Heart left ventricle (tissue), 16 donors: Measurements from ENCODE around the gene BCL2. TPM values are rescaled to one million over a fixed set of nuclear protein-coding genes. Genes with fewer than 3 reads are reported as not detected.
A peak's percentile ranks its signal among the peaks of the same experiment; 100 is the strongest.

Experiments
- ATAC-seq, 4 donors: fragments of 200-7000 bp; cut with Tn5 transposase; one replicate each; pipeline ENCODE4 v1.9.1; 2020 to 2022; ENCODE audit warnings: moderate library complexity in 4 of 4, mild to moderate bottlenecking in 3 of 4, moderate number of reproducible peaks in 1 of 4
- DNase-seq, 5 donors: peaks; one replicate each; pipeline ENCODE4 v3.0.0-alpha.2; 2020
- H3K27ac ChIP-seq, 12 donors: fragments of 200-600 bp; sonication (generic) in 4 of 12; one replicate each; pipeline versions ENCODE4 v1.5.0 to v1.8.0; 2016 to 2022; ENCODE audit warnings: mild to moderate bottlenecking in 2 of 12
- H3K27me3 ChIP-seq, 9 donors: fragments of 200-600 bp; sonication (generic) in 2 of 9; one replicate each; pipeline versions ENCODE4 v1.5.1 to v1.8.0; 2016 to 2022; ENCODE audit warnings: mild to moderate bottlenecking in 3 of 9
- H3K36me3 ChIP-seq, 9 donors: fragments of 200-600 bp; sonication (generic) in 2 of 9; one replicate each; pipeline versions ENCODE4 v1.5.0 to v1.8.0; 2018 to 2022; ENCODE audit warnings: mild to moderate bottlenecking in 2 of 9
- H3K4me1 ChIP-seq, 12 donors: fragments of 200-600 bp; sonication (generic) in 4 of 12; one replicate each; pipeline versions ENCODE4 v1.5.0 to v1.8.0; 2016 to 2022; ENCODE audit warnings: mild to moderate bottlenecking in 3 of 12
- H3K4me3 ChIP-seq, 12 donors: fragments of 200-600 bp; sonication (generic) in 4 of 12; one replicate each; pipeline versions ENCODE4 v1.5.0 to v1.8.0; 2017 to 2022; ENCODE audit warnings: mild to moderate bottlenecking in 9 of 12, moderate library complexity in 4 of 12
- H3K9me3 ChIP-seq, 12 donors: fragments of 200-600 bp; sonication (generic) in 4 of 12; one replicate each; pipeline versions ENCODE4 v1.5.0 to v1.8.0; 2016 to 2022; ENCODE audit warnings: mild to moderate bottlenecking in 1 of 12
- CTCF ChIP-seq, 12 donors: fragments of 200-600 bp; sonication (generic) in 4 of 12; IDR thresholded peaks; one replicate each; pipeline versions ENCODE4 v1.5.0 to v1.8.0; 2018 to 2022; ENCODE audit warnings: antibody characterized with exemption in 12 of 12, mild to moderate bottlenecking in 5 of 12
- POLR2A ChIP-seq, 2 donors: fragments of 450-650 bp; IDR thresholded peaks; one replicate each; pipeline ENCODE4 v1.6.1; 2017; ENCODE audit warnings: antibody characterized with exemption in 2 of 2, mild to moderate bottlenecking in 2 of 2, moderate library complexity in 2 of 2
- WGBS, 4 donors: extraction: QIAGEN DNeasy Blood & Tissue Kit in 2 of 4; methylation state at CpG; one replicate each; pipeline versions ENCODE4 v1.1.5 to v1.1.7; 2013 to 2018; 5-methylcytosine and 5-hydroxymethylcytosine counted together
- intact Hi-C, 10 donors: fragments of 100-400 bp; cut with DNase I; formaldehyde crosslinking; loops; one replicate each; pipeline versions ENCODE4 v1.11.1 to v1.14.2; 2022
- polyA plus RNA-seq, 2 donors: library from polyadenylated mRNA; stranded (reverse); fragments of 200-250 nt; gene quantifications; one replicate each; pipeline ENCODE4 v1.2.3, GENCODE V29; 2013
- total RNA-seq, 9 donors: library from RNA; depleted of rRNA in 2 of 9; stranded (reverse); fragments of >200 nt in 2 of 9; fragmentation: NEBNext Ultra II Directional in 3 of 9; extraction: Animal tissue kit (Norgen Biotek cat#: 25700) in 3 of 9; gene quantifications; one replicate each; pipeline versions ENCODE4 v1.1.0 to v1.2.4, GENCODE V29; 2016 to 2023
- donor health status: ischemic (EF 13 %, LVEDD 7.1; RV severe dilation, severe dysfunction).
- donor health status: healthy with polysubstance abuse.
- donor health status: DM: no; HTN: yes; CAD: no.
- donor health status: DM: no; HTN: no; CAD: no.
- donor health status: ischemic (EF 25% LVEDD 6.9; RV normal size, moderate dysfunction).
- donor health status: ischemic (EF 25% LVEDD 5.7; RV mildly dilated, moderate dysfunction).
- donor health status: healthy.
- donor health status: DM: yes; HTN: yes; CAD: no.
- donor health status: ischemic (EF 35%, LVEDD 5.7; RV mildly dilated, moderate dysfunction).
- donor health status: nonischemic (EF 11% LVEDD 7.7; RV severe dilation, severe dysfunction).
- donor health status: DM: yes; HTN: yes; CAD: no.
- donor health status: PGD.
- donor health status: ischemic (EF 29% LVEDD 5.4; RV normal size, mild dysfunction).
- donor health status: nonischemic (EF 23%, LVEDD 6.1; RV moderate dilation, normal function).

BCL2 gene
- total and polyA plus RNA-seq, 11 donors: 2.9 to 24.2 (median 8.9) TPM

GRCh38 chr18:63249771-63250170 is 69.8 kb downstream of the BCL2 start:
- H3K36me3 ChIP-seq: no peaks in the 10 kb centered on the region
- peaks cover 0 to 38% (median 0%) of the 10 kb centered on the region in 12 donors for H3K4me1 ChIP-seq
- DNase-seq (no peak), ATAC-seq (peak in 2 of 4 donors; percentile 49 to 76)
- WGBS, 4 donors: 56 to 76% (median 75%) methylated on average over 7 of the region's 7 CpGs
- peak overlapping the region in 1 of 12 donors; percentile 3 for H3K4me3 ChIP-seq
- H3K27ac ChIP-seq: peak overlapping the region in 1 of 12 donors; percentile 59
- intact Hi-C loops: loop anchor here in 2 of 10 donors (10.0 kb wide), 2 partner anchors 65 to 115 kb away; partner anchors contain the start of gene BCL2 (in 1 of the 2)
- TF ChIP-seq POLR2A (IDR thresholded peaks at IDR 0.05) (no peak), CTCF (IDR thresholded peaks at IDR 0.05) (no peak)
- H3K9me3 ChIP-seq: no peaks in the 10 kb centered on the region
- no peaks in the 10 kb centered on the region for H3K27me3 ChIP-seq

GRCh38 chr18:63247926-63248325 is 71.6 kb downstream of the BCL2 start:
- DNase-seq (no peak), ATAC-seq (no peak)
- no peaks in the 10 kb centered on the region for H3K36me3 ChIP-seq
- intact Hi-C loops: loop anchor here in 1 of 10 donors (10.0 kb wide), 1 partner anchor 67 kb away; the partner anchor contains the start of gene BCL2
- peak overlapping the region in 1 of 12 donors; percentile 25 for H3K27ac ChIP-seq
- no peak overlapping the region for H3K4me3 ChIP-seq
- TF ChIP-seq POLR2A (IDR thresholded peaks at IDR 0.05) (no peak), CTCF (IDR thresholded peaks at IDR 0.05) (no peak)
- 80 to 83% (median 82%) methylated on average over 4 of the region's 4 CpGs for WGBS, 4 donors
- H3K9me3 ChIP-seq: no peaks in the 10 kb centered on the region
- no peaks in the 10 kb centered on the region for H3K27me3 ChIP-seq
- H3K4me1 ChIP-seq: peaks cover 0 to 26% (median 0%) of the 10 kb centered on the region in 12 donors

DNA sequence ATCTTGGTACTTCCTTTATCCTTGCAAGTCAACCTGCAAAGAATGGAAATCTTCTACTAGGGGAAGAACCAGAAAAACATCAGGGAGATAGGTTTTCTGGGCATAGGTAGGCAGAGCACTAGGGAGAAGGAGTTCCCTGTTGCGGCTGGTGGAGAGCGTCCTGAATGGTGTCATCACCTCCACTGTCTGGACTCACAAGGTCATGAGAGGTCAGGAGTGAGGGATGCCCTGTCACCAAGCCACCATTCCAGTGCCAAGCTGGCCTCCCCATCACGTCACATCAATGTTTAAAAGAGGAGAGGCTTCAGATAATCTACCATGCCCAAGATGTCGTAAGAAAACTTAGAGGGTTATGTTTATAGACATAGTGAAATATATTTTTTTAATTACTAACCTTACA is 72.1 kb downstream of the BCL2 start:
- peak in 2 of 4 donors; percentile 46 to 50 for ATAC-seq
- WGBS, 4 donors: 78 to 89% (median 83%) methylated on average over 4 of the region's 4 CpGs
- intact Hi-C loops: loop anchor here in 1 of 10 donors (10.0 kb wide), 1 partner anchor 67 kb away; the partner anchor contains the start of gene BCL2
- no peaks in the 10 kb centered on the region for H3K36me3 ChIP-seq
- H3K9me3 ChIP-seq: no peaks in the 10 kb centered on the region
- H3K27me3 ChIP-seq: no peaks in the 10 kb centered on the region
- H3K4me1 ChIP-seq: peaks cover 0 to 21% (median 0%) of the 10 kb centered on the region in 12 donors
- no peak overlapping the region for H3K4me3 ChIP-seq
- TF ChIP-seq CTCF (IDR thresholded peaks at IDR 0.05): no peak
- TF ChIP-seq POLR2A (IDR thresholded peaks at IDR 0.05): no peak
- no peak for DNase-seq
- no peak overlapping the region for H3K27ac ChIP-seq

GRCh38 chr18:63245600-63245999 is 74.0 kb downstream of the BCL2 start:
- H3K9me3 ChIP-seq: no peaks in the 10 kb centered on the region
- H3K36me3 ChIP-seq: no peaks in the 10 kb centered on the region
- intact Hi-C loops: loop anchor here in 1 of 10 donors (10.0 kb wide), 1 partner anchor 69 kb away; the partner anchor contains the start of gene BCL2
- WGBS, 4 donors: 83 to 85% (median 84%) methylated on average over 3 of the region's 3 CpGs
- H3K27ac ChIP-seq: no peak overlapping the region
- TF ChIP-seq CTCF (IDR thresholded peaks at IDR 0.05): no peak
- TF ChIP-seq POLR2A (IDR thresholded peaks at IDR 0.05): no peak
- ATAC-seq (no peak), DNase-seq (no peak)
- H3K27me3 ChIP-seq: no peaks in the 10 kb centered on the region
- no peak overlapping the region for H3K4me3 ChIP-seq
- peaks cover 0 to 21% (median 0%) of the 10 kb centered on the region in 12 donors for H3K4me1 ChIP-seq
